ENCODE measurements around the gene STAT4.

DNA sequence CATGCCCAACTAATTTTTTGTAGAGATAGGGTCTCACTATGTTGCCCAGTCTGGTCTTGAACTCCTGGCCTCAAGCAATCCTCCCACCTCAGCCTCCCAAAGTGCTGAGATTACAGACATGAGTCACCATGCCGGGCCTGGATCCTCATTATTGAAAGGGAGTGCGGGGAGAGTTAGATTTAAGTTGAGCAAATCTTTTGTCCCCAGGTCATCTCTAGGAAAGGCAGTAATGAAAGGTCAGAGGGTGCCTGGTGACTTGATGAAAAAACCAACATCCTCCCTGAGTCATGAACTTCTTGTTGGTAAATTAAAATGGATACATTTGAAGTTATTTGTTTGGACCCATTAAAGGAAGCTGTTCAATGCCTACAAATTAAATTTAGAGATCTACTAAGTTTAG lies 25.1 kb downstream of the STAT4 start:
- TF ChIP-seq, protein P1, sequence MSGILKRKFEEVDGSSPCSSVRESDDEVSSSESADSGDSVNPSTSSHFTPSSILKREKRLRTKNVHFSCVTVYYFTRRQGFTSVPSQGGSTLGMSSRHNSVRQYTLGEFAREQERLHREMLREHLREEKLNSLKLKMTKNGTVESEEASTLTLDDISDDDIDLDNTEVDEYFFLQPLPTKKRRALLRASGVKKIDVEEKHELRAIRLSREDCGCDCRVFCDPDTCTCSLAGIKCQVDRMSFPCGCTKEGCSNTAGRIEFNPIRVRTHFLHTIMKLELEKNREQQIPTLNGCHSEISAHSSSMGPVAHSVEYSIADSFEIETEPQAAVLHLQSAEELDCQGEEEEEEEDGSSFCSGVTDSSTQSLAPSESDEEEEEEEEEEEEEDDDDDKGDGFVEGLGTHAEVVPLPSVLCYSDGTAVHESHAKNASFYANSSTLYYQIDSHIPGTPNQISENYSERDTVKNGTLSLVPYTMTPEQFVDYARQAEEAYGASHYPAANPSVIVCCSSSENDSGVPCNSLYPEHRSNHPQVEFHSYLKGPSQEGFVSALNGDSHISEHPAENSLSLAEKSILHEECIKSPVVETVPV (CRISPR knock-in tag; IDR thresholded peaks at IDR 0.05): no peak
- TF ChIP-seq ISL1 (CRISPR knock-in tag; IDR thresholded peaks at IDR 0.05) (no peak), CSDC2 (CRISPR knock-in tag; IDR thresholded peaks at IDR 0.05) (no peak), OSR1 (CRISPR knock-in tag; IDR thresholded peaks at IDR 0.05) (no peak), ZFP30 (CRISPR knock-in tag; IDR thresholded peaks at IDR 0.05) (no peak), ZNF565 (CRISPR knock-in tag; conservative IDR thresholded peaks at IDR 0.05; ENCODE audit: low read depth) (no peak), SNAI2 (CRISPR knock-in tag; IDR thresholded peaks at IDR 0.05) (no peak)
- TF ChIP-seq, protein P2, sequence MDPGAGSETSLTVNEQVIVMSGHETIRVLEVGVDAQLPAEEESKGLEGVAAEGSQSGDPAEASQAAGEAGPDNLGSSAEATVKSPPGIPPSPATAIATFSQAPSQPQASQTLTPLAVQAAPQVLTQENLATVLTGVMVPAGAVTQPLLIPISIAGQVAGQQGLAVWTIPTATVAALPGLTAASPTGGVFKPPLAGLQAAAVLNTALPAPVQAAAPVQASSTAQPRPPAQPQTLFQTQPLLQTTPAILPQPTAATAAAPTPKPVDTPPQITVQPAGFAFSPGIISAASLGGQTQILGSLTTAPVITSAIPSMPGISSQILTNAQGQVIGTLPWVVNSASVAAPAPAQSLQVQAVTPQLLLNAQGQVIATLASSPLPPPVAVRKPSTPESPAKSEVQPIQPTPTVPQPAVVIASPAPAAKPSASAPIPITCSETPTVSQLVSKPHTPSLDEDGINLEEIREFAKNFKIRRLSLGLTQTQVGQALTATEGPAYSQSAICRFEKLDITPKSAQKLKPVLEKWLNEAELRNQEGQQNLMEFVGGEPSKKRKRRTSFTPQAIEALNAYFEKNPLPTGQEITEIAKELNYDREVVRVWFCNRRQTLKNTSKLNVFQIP (CRISPR knock-in tag; IDR thresholded peaks at IDR 0.05; ENCODE audit: borderline replicate concordance, low read depth): no peak
- TF ChIP-seq, protein P3, sequence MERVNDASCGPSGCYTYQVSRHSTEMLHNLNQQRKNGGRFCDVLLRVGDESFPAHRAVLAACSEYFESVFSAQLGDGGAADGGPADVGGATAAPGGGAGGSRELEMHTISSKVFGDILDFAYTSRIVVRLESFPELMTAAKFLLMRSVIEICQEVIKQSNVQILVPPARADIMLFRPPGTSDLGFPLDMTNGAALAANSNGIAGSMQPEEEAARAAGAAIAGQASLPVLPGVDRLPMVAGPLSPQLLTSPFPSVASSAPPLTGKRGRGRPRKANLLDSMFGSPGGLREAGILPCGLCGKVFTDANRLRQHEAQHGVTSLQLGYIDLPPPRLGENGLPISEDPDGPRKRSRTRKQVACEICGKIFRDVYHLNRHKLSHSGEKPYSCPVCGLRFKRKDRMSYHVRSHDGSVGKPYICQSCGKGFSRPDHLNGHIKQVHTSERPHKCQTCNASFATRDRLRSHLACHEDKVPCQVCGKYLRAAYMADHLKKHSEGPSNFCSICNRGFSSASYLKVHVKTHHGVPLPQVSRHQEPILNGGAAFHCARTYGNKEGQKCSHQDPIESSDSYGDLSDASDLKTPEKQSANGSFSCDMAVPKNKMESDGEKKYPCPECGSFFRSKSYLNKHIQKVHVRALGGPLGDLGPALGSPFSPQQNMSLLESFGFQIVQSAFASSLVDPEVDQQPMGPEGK (CRISPR knock-in tag; IDR thresholded peaks at IDR 0.05; ENCODE audit: borderline replicate concordance): no peak

All from SK-N-SH treated with all-trans-retinoic acid at 6 μM for 48 hours (cell line).